HG03439 (cell line): ENCODE measurements around the gene VANGL2.
"Not testable (repeated sequence)": the region's sequence is repeated elsewhere in the genome, so short reads cannot be mapped to it uniquely, and the experiment has no call there.

Experiments
- ATAC-seq: cut with Tn5 transposase; IDR thresholded peaks from one replicate; pipeline ENCODE4 v1.9.1; 2021; ENCODE audit warnings: mild to moderate bottlenecking, moderate library complexity; ENCODE audit not compliant: unreplicated experiment

VANGL2 gene

DNA sequence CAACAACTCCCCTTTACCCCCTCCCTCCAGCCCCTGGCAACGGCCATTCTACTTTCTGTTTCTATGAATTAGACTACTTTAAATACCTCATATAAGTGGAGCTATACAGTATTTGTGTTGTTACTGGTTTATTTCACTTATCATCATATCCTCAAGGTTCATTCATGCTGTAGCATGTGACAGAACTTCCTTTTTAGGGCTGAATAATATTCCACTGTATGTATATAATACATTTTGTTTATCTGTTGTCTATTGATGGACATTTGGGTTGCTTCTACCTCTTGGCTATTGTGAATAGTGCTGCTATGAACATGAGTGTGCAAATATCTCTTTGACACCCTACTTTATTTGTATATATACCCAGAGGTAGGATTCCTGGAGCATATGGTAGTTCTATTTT, 31.3 kb upstream of the VANGL2 start:
- ATAC-seq: no peak

DNA sequence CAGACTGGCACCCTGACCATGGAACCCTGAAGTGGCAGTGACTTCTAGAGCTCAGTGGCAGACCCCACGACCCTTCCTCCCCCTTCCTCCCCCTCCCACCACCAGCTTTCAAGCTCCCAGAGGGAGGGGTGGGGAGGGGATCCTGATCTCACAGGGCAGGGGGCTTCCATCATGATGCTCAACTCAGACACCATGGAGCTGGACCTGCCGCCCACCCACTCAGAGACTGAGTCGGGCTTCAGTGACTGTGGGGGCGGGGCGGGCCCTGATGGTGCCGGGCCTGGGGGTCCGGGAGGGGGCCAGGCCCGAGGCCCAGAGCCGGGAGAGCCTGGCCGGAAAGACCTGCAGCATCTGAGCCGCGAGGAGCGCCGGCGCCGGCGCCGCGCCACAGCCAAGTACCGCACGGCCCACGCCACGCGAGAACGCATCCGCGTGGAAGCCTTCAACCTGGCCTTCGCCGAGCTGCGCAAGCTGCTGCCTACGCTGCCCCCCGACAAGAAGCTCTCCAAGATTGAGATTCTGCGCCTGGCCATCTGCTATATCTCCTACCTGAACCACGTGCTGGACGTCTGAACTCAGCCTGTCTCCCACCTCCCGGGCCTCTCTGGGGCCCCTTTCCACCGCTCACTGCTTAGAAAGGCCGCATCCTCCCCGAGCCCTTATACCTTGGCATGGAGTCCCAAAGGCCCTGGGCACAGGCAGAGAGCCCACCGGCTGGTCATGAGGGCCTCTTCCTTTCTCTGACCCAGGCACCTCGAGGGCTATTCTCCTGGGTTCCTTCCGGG, 29.6 kb upstream of the VANGL2 start:
- no peak for ATAC-seq

DNA sequence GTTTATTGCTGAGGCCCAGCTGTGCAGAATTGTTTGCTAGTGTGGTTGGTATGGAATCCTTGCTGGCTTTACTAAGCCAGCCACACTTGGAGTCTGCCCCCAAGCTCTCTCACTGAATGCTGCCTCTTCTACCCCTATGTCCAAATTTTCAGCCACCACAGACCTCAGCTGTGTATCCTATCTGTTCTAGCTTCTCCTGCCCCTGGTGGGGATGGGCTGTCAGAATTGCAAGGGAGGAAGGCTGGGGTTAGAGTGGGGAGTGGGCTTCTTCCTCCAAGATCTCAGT, 29.1 kb upstream of the VANGL2 start:
- no peak for ATAC-seq

DNA sequence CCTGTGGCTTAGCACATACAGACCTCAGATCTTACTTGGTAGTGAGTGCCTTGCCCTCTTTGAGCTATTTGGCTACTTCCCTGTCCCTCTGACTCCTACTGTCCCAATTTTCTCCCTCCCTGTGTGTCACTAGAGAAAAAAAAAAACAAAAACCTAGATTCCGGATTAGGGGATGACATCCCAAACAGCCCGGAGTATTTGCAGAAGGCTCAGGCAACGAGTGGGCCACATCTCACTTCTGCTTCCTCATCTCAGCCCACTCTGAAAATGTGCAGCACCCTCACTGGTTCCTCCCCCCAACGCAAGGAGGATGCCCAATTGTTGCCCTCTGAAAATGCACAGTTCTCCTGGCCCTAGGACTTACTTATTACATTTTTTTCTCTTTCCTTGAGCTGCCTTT, 28.6 kb upstream of the VANGL2 start:
- no peak for ATAC-seq

DNA sequence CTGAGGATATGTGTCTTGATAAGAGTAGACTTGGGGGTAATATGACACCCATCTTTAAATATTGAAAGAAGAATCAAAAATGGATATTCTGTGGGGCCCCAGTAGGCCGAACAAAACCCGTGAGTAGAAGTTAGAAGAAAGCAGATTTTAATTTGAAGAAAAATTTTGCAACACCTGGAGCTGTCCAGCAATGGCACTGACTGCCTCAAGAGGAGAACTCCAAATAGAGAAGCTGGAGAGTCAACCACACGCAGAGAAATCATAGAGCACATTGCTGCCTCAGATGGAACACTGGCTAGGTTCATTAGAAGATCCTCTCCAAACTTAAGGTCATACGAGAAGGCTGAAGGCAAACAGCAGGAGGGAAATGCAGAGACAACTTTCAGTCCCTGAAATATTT, 26.7 kb upstream of the VANGL2 start:
- ATAC-seq: no peak

- ATAC-seq: no peak
Observed at GRCh38 chr1:160374306-160375110, 25.9 kb upstream of the VANGL2 start.

DNA sequence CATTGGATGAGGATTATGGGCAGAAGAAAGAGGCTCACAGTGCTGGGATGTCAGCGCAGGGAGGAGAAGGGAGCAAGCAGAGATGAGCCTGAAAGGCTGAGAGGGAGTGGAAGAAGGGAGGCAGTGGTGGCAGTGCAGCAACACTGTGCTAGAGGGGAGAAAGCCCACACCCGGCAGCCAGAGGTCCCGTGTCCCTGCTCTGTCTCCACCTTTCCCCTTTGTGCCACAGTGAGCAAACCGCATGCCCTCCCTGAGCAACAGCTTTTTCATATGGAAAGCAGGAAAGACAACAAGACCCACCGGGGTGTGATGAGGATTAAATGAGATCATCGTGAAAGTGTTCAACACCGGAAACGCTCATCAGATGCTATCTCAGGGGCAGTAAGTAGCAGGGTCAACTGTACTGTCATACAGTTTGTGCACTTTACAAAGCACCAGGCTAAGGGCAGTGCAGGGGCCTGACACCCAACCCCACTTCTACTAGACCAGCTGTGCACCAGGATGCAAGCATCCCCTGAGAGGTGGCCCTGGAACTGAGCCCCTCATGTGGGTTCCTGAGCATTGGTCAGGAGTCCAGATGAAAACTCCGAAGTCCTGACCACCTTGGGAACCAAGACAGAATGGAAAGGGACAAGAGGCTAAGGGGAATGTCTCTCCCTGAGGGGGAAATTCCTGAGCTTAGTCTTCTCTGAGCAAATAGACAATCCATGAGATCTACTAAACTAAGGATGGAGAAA, 24.4 kb upstream of the VANGL2 start:
- no peak for ATAC-seq

- ATAC-seq: no peak
Observed at GRCh38 chr1:160376525-160377131, 23.7 kb upstream of the VANGL2 start.

DNA sequence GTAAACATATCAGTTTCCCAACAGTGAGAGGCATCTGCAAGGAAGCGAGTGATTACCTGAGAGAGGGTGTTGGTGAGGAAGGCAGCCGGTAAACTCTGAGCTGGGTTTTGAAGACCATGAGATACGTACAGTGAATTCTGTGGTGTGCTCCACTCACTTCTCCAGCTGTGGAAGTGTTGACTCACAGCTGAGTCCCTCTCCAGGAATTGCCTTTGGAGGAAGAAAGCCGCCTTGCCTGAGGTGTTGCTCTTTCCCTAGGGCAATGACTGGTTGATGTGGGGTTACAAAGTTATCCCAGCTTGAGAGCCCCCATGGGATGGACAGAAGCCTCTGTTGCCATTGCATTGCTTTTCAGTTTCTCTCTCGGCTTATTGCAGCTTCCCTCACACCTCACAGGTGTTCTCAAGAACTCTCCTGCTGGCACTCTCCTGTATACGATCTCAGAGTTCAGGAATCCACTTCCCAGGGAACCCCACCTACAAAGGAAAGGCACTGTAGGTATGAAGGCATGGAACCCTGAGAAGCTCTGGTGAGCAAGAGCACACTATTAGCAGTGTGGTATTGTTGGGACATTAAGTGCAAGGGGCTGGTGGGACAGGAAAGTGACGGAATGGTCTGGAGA, 22.7 kb upstream of the VANGL2 start:
- ATAC-seq: no peak

DNA sequence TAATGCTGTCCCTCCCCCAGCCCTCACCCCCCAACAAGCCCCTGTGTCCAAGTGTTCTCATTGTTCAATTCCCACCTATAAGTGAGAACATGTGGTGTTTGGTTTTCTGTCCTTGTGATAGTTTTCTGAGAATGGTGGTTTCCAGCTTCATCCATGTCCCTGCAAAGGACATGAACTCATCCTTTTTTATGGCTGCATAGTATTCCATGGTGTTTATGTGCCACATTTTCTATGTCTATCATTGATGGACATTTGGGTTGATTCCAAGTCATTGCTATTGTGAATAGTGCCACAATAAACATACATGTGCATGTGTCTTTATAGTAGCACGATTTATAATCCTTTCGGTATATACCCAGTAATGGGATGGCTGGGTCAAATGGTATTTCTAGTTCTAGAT, 15.6 kb upstream of the VANGL2 start:
- ATAC-seq: not testable (repeated sequence)

DNA sequence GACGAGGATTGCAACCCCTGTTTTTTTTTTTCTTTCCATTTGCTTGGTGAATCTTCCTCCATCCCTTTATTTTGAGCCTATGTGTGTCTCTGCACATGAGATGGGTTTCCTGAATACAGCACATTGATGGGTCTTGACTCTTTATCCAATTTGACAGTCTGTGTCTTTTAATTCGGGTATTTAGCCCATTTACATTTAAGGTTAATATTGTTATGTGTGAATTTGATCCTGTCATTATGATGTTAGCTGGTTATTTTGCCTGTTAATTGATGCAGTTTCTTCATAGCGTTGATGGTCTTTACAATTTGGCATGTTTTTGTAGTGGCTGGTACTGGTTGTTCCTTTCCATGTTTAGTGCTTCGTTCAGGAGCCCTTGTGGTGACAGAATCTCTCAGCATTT, 12.0 kb upstream of the VANGL2 start:
- ATAC-seq: not testable (repeated sequence)

DNA sequence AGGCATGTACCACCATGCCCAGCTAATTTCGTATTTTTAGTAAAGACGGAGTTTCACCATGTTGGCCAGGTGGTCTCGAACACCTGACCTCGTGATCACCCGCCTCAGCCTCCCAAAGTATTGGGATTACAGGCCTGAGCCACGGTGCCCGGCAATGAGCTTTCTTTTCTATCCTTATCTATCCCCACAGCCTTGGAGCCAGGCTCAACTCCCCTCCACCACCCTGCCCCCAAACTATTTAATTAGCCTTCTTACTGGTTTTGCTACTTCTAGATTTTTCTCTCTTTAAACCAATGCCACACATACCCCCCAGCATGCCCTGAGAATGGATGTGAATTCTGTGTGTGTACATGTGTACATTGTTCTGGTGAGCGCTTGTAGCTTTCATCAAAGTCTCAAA, 5.7 kb upstream of the VANGL2 start:
- no peak for ATAC-seq

DNA sequence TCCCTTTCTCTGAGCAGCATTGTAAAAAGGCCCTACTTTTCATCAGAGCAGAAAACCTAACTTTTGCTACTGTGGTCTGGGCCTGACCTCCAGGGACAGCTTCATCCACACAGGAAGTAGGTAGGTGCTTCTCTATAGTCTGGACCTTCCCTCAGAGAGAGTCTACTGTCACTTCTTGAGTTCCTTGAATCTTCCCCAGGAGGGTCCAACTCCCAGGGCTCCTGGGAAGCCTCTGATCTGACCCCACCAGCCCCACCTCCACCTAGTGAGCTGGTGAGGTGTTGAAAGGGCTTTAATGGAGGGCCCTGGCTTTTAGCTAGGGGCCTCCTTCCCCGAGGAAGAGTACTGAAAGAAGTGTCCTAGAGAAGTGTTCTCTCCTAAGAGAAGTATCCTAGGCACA, 2.7 kb upstream of the VANGL2 start:
- no peak for ATAC-seq

DNA sequence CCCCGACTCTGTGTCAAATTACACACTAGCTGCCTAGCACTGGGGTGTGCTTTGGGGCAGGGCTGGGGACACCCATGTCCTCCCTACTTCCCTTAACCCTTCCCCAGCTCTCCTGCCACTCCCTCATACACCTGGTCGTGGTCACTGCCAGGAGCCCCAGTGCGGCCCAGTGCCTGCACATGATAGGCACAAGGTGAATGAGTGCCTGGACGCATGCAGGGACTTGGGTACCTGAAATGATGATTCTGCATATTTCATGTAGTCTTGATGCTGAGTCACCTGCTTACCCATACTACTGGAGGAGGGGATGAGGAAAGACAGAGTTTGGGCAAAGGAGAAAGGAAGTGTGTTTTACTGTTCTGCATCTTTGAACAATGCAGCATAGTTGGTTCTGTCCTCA, 1.5 kb upstream of the VANGL2 start:
- no peak for ATAC-seq

GRCh38 chr1:160399544-160400222, 681 bp upstream of the VANGL2 start:
- ATAC-seq: no peak

DNA sequence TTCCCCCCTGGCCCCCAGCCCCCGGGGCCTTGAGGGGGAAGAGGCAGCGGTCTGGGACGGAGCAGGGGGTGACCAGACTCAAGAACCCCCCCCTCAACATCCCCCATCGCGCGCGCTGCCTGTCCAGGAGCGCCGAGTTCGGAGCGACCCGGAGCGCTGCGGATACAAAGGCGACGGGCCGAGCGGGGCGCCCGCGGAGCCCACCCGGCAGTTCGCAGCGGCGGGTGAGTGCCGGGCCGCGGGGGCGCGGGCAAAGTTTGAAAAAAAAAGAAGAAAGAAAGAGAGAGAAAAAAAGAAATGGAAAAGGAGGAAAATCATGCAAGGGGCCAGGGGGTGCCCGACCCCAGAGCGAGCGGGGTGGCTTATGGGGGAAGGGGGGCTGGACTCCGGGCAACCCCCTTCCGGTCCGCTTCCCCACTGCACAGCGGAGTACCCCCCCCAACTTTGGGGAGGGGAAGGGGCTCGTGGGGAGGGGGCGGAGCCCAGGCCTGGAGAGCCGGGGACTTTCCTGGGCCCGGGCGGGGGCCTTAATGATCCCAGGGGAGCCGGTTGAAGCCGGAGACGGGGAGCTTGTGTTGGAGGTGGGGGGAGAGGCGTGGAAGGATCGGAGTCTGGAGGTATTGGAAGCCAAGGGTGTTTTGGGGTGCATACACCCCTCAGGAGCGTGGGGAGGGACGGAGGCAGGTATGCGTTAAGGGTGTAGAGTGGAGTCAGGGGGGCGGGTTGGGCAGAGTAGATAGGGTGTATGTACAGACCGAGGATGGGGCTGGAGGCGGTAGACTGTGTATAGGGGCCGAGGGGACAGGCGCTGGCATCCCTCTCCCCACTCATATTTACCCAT, 502 bp downstream of the VANGL2 start:
- ATAC-seq: no peak

GRCh38 chr1:160401487-160401805, 1.1 kb downstream of the VANGL2 start:
- no peak for ATAC-seq

- no peak for ATAC-seq
Observed at GRCh38 chr1:160402001-160402795, 1.8 kb downstream of the VANGL2 start.

DNA sequence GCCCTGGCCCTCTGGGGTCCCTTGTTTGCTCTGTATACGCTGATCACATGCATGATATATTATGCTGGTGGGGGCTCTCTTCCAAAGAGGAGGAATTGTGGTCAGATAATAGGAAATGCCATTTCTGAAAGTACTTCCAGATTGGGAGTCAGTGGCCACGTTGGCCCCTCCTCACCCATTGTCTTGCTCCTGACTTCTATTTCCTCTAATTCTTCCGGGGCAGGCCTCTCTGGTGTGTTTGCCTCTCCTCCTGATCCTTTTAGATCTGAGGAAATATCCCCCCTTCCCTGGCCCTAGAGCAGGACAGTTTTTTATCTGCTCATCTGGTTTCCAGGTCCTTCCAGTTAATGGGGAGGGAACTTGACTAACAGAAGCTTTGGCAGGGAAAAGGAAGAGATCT, 2.9 kb downstream of the VANGL2 start:
- ATAC-seq: no peak
